Activated CD8-positive, alpha-beta T cell treated with anti-CD3 and anti-CD28 coated beads, Interleukin-2, amount 10 ng/mL, durations not matched to agents 7 days and 5 days (primary cell): Measurements from ENCODE around the gene NDUFS3. TPM values are rescaled to one million over a fixed set of nuclear protein-coding genes. Genes with fewer than 3 reads are reported as not detected.
"Not testable (repeated sequence)": the region's sequence is repeated elsewhere in the genome, so short reads cannot be mapped to it uniquely, and the experiment has no call there.

Experiments
- ATAC-seq: fragments of 150-1000 bp; cut with Tn5 transposase; one replicate; pipeline ENCODE4 v1.10.0; 2021; ENCODE audit warnings: moderate library complexity
- CTCF ChIA-PET: fragments of 350-600 bp; sonication (Branson Sonifier 250); formaldehyde crosslinking; loops from one replicate; lab custom pipeline; 2021; ENCODE audit warnings: antibody characterized with exemption; lab: Charles Lee
- POLR2A ChIA-PET: fragments of 350-600 bp; sonication (Branson Sonifier 250); formaldehyde crosslinking; loops from one replicate; lab custom pipeline; 2021; ENCODE audit warnings: antibody characterized with exemption; lab: Charles Lee
- DNase-seq: peaks from one replicate; pipeline ENCODE4 v3.0.0-alpha.2; 2020
- H3K27ac Mint-ChIP-seq: one replicate; pipeline ENCODE4 v1.8.0; 2021; ENCODE audit warnings: mild to moderate bottlenecking, mixed read lengths
- H3K27me3 Mint-ChIP-seq: one replicate; pipeline ENCODE4 v1.8.0; 2021; ENCODE audit warnings: low read depth, mixed read lengths
- H3K36me3 Mint-ChIP-seq: one replicate; pipeline ENCODE4 v1.8.0; 2021; ENCODE audit warnings: low read depth, mixed read lengths
- H3K4me1 Mint-ChIP-seq: one replicate; pipeline ENCODE4 v1.8.0; 2021; ENCODE audit warnings: low read depth, mixed read lengths
- H3K4me3 Mint-ChIP-seq: one replicate; pipeline ENCODE4 v1.8.0; 2021; ENCODE audit warnings: mild to moderate bottlenecking, mixed read lengths
- H3K9me3 Mint-ChIP-seq: one replicate; pipeline ENCODE4 v1.8.0; 2022; ENCODE audit warnings: mixed read lengths; ENCODE audit not compliant: insufficient read depth
- total RNA-seq, 2 experiments: library from RNA; stranded (reverse); gene quantifications; one replicate each; pipeline ENCODE4 v1.2.3, GENCODE V29; 2021

The NDUFS3 gene
- total RNA-seq, 2 experiments from 2014 or later = 114 to 121 TPM

- DNase-seq, H3K27me3 Mint-ChIP-seq, H3K4me3 Mint-ChIP-seq, ATAC-seq, POLR2A ChIA-PET, H3K27ac Mint-ChIP-seq, H3K36me3 Mint-ChIP-seq, H3K9me3 Mint-ChIP-seq: not testable (repeated sequence)
- CTCF ChIA-PET = interaction anchor here (1.1 kb wide), 1 partner anchor 9 kb away, joined by 4 read pairs; no protein-coding TSS in a partner anchor
- H3K4me1 Mint-ChIP-seq = peaks cover 24% of the 10 kb centered on the region
Measured at GRCh38 chr11:47562393-47562792, 16.5 kb upstream of the NDUFS3 start.

DNA sequence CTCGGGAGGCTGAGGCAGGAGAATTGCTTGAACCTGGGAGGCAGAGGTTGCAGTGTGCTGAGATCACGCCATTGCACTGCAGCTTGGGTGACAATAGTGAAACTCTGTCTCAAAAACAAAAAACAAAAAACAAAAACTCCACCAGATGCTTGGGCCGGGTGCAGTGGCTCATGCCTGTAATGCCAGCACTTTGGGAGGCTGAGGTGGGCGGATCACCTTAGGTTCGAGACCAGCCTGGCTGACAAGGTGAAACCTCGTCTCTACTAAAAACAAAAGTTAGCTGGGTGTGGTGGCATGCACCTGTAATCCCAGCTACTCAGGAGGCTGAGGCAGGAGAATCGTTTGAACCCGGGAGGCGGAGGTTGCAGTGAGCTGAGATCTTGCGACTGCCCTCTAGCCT lies 14.5 kb upstream of the NDUFS3 start:
- H3K27me3 Mint-ChIP-seq, H3K27ac Mint-ChIP-seq, H3K9me3 Mint-ChIP-seq, DNase-seq, H3K36me3 Mint-ChIP-seq, ATAC-seq: not testable (repeated sequence)
- POLR2A ChIA-PET = interaction anchor here (1.3 to 4.3 kb wide), 5 partner anchors 9 to 24 kb away, joined by 3 to 33 read pairs (median 6); partner anchors contain the start of genes CELF1, KBTBD4 and NDUFS3
- CTCF ChIA-PET = interaction anchor here (0.7 to 1.6 kb wide), 7 partner anchors 9 to 289 kb away, joined by 3 to 6 read pairs (median 3); partner anchors contain the start of gene CELF1
- Mint-ChIP-seq H3K4me3 (peak overlapping the region; percentile 48), H3K4me1 (peaks cover 24% of the 10 kb centered on the region)

DNA sequence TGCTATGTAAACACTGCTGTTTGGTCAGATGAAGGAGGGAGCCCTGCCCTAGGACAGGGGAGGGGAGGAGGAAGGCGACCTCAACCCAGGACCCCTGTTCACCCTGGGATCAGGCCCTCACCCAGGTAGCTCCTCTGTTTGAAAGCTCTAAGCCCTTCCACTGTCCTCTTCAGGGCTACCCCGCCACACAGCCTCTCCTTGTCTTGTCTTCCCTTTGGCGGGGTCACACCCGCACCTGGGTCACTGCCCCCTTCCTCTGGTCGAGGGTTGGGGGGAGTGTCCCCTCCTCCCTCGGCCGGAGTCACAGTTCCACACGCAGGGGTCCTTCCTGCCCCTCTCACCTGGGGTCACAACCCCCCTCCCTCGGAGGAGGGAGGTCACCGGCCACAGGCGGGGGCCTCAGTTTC lies 13.9 kb upstream of the NDUFS3 start:
- CTCF ChIA-PET = interaction anchor here (0.7 to 1.6 kb wide), 7 partner anchors 10 to 288 kb away, joined by 3 to 6 read pairs (median 4); partner anchors contain the start of gene CELF1
- H3K36me3 Mint-ChIP-seq = peaks cover 10% of the 10 kb centered on the region
- no peaks in the 10 kb centered on the region for H3K9me3 Mint-ChIP-seq
- DNase-seq (no peak), ATAC-seq (no peak)
- H3K27ac Mint-ChIP-seq = peak overlapping the region; percentile 86
- POLR2A ChIA-PET = interaction anchor here (1.0 to 4.3 kb wide), 8 partner anchors 9 to 75 kb away, joined by 3 to 33 read pairs (median 4); partner anchors contain the start of genes CELF1, KBTBD4 and NDUFS3
- peak overlapping the region; percentile 81 for H3K4me3 Mint-ChIP-seq
- H3K4me1 Mint-ChIP-seq = peaks cover 24% of the 10 kb centered on the region
- no peaks in the 10 kb centered on the region for H3K27me3 Mint-ChIP-seq

DNA sequence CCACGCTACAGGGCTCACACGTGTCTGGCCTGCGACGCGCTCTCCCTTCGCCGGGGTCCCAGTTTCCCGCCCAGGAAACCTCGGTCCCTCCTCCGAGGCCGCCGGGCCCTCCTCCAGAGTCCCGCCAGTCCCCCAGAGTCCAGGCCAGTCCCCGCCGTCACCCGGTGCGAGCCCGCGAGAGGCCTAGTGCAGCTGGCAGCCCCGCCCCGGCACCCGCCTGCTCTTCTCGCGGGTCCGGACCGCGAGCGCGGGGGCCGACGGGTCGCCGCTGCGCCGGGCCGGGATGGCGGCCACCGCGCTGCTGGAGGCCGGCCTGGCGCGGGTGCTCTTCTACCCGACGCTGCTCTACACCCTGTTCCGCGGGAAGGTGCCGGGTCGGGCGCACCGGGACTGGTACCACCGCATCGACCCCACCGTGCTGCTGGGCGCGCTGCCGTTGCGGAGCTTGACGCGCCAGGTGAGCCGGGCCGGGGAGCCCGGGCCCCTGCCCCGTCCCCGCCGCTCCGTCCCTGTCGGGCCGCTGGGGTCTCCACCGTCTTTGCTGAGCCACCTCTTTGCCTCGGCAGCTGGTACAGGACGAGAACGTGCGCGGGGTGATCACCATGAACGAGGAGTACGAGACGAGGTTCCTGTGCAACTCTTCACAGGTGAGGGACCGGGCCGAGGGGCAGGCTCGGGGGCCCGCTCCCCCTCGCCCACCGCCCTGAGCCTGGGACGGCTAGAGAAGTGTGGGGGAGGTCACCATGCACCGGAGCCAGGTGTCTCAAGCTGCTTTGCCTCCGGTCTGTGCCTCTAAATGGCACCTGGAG lies 13.3 kb upstream of the NDUFS3 start, which contains the start of gene PTPMT1:
PTPMT1 (plus strand) TSS at position 260 of the 809 bp plus-strand sequence; CDS start at position 284, 24 bp downstream.
- ATAC-seq (peak; percentile 95), DNase-seq (peak; percentile 74)
- Mint-ChIP-seq H3K36me3 (peaks cover 13% of the 10 kb centered on the region), H3K4me3 (peak within 1 kb of the TSS; percentile 81), H3K9me3 (no peaks in the 10 kb centered on the region), H3K4me1 (peaks cover 24% of the 10 kb centered on the region), H3K27me3 (no peaks in the 10 kb centered on the region), H3K27ac (peak within 1 kb of the TSS; percentile 86)
- CTCF ChIA-PET = interaction anchor here (0.7 to 1.9 kb wide), 6 partner anchors 10 to 52 kb away, joined by 3 to 6 read pairs (median 4); partner anchors contain the start of gene CELF1
- POLR2A ChIA-PET = interaction anchor here (0.6 to 4.3 kb wide), 10 partner anchors 8 to 764 kb away, joined by 3 to 33 read pairs (median 4); partner anchors contain the start of genes CELF1, KBTBD4 and NDUFS3

DNA sequence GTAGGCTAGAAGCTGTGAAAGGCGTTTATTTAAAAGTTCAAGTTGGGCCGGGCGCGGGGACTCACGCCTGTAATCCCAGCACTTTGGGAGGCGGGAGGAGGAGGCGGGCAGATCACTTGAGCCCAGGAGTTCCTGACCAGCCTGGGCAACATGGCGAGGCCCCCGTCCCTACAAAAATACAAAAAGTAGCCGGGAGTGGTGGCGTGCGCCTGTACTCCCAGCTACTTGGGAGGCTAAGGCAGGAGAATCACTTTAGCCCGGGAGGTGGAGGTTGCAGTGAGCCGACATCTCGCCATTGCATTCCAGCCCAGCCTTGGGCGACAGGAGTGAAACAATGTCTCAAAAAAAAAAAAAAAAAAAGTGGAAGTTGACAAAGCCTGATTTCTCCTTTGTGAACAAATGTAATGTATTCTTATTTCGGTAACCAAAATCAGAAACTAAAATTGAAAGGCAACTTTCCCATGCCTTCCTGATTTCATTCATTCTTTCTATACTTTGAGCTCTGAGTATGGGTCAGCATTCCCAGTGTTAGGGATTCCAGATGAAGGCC lies 12.7 kb upstream of the NDUFS3 start:
- no peak for ATAC-seq
- H3K27me3 Mint-ChIP-seq = no peaks in the 10 kb centered on the region
- CTCF ChIA-PET = interaction anchor here (1.3 to 1.9 kb wide), 3 partner anchors 13 to 51 kb away, joined by 3 to 6 read pairs (median 4); partner anchors contain the start of gene CELF1

DNA sequence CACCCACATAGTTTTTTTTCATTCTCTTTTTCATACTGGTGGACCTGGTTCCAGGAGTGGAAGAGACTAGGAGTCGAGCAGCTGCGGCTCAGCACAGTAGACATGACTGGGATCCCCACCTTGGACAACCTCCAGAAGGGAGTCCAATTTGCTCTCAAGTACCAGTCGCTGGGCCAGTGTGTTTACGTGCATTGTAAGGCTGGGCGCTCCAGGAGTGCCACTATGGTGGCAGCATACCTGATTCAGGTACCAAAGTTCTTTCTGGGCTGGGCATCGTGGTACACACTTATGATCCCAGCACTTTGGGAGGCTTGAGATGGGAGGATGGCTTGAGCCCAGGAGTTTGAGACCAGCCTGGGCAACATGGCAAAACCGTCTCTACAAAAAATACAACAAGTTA lies 9.2 kb upstream of the NDUFS3 start:
- POLR2A ChIA-PET = no interaction called here
- no peak for DNase-seq
- Mint-ChIP-seq H3K36me3 (peaks cover 48% of the 10 kb centered on the region), H3K4me1 (peaks cover 15% of the 10 kb centered on the region), H3K27me3 (no peaks in the 10 kb centered on the region), H3K9me3 (no peaks in the 10 kb centered on the region), H3K4me3 (no peak overlapping the region), H3K27ac (no peak overlapping the region)
- no peak for ATAC-seq
- CTCF ChIA-PET = interaction anchor here (0.9 kb wide), 1 partner anchor 17 kb away, joined by 3 read pairs; the partner anchor contains the start of gene CELF1

More for the DNA sequence above, 12.7 kb upstream of the NDUFS3 start:
- peaks cover 24% of the 10 kb centered on the region for H3K4me1 Mint-ChIP-seq
- peak overlapping the region; percentile 83 for H3K27ac Mint-ChIP-seq
- H3K9me3 Mint-ChIP-seq = no peaks in the 10 kb centered on the region
- peaks cover 18% of the 10 kb centered on the region for H3K36me3 Mint-ChIP-seq
- no peak for DNase-seq
- POLR2A ChIA-PET = interaction anchor here (0.6 to 4.3 kb wide), 6 partner anchors 11 to 765 kb away, joined by 3 to 33 read pairs (median 4); partner anchors contain the start of genes CELF1, DDB2, KBTBD4 and NDUFS3
- peak overlapping the region; percentile 81 for H3K4me3 Mint-ChIP-seq

GRCh38 chr11:47570651-47571356 lies 8.1 kb upstream of the NDUFS3 start:
- H3K36me3 Mint-ChIP-seq = peaks cover 56% of the 10 kb centered on the region

GRCh38 chr11:47571357-47571729 lies 7.5 kb upstream of the NDUFS3 start:
- no peak for DNase-seq
- ChIA-PET POLR2A (no interaction called here), CTCF (interaction anchor here (1.0 kb wide), 1 partner anchor 18 kb away, joined by 3 read pairs; the partner anchor contains the start of gene CELF1)
- ATAC-seq = no peak
- Mint-ChIP-seq H3K4me1 (peaks cover 8% of the 10 kb centered on the region), H3K4me3 (no peak overlapping the region), H3K36me3 (peaks cover 59% of the 10 kb centered on the region), H3K9me3 (no peaks in the 10 kb centered on the region), H3K27ac (no peak overlapping the region), H3K27me3 (no peaks in the 10 kb centered on the region)

More at GRCh38 chr11:47570651-47571356, 8.1 kb upstream of the NDUFS3 start:
- ChIA-PET POLR2A (no interaction called here), CTCF (interaction anchor here (0.9 to 1.0 kb wide), 2 partner anchors 18 kb away, joined by 3 read pairs; partner anchors contain the start of gene CELF1)
- no peaks in the 10 kb centered on the region for H3K9me3 Mint-ChIP-seq
- no peak overlapping the region for H3K4me3 Mint-ChIP-seq
- DNase-seq = no peak
- H3K4me1 Mint-ChIP-seq = peaks cover 12% of the 10 kb centered on the region
- no peak for ATAC-seq
- no peak overlapping the region for H3K27ac Mint-ChIP-seq
- H3K27me3 Mint-ChIP-seq = no peaks in the 10 kb centered on the region

DNA sequence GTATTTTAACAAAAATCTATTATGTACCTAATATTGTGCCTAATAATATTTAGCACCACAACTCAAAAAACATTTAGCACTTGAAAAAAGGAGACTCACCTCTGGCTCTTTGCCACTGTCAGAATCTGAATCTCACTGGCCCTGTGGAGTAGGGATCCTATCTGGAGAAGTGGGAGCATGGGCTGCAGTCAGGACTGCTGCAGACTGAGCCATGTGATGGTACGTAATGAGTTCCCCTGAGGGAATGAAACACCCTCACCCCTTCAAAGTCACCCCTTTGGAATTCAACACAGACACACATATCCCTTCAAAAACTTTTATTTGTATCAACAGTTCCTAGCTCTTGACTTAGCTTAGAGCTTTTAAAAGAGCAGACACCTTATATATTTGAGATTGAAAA lies 7.0 kb upstream of the NDUFS3 start:
- peaks cover 5% of the 10 kb centered on the region for H3K4me1 Mint-ChIP-seq
- POLR2A ChIA-PET = no interaction called here
- peaks cover 64% of the 10 kb centered on the region for H3K36me3 Mint-ChIP-seq
- CTCF ChIA-PET = interaction anchor here (1.0 kb wide), 1 partner anchor 19 kb away, joined by 3 read pairs; the partner anchor contains the start of gene CELF1
- no peak overlapping the region for H3K27ac Mint-ChIP-seq
- ATAC-seq = no peak
- no peaks in the 10 kb centered on the region for H3K27me3 Mint-ChIP-seq
- H3K9me3 Mint-ChIP-seq = no peaks in the 10 kb centered on the region
- DNase-seq = no peak
- no peak overlapping the region for H3K4me3 Mint-ChIP-seq

DNA sequence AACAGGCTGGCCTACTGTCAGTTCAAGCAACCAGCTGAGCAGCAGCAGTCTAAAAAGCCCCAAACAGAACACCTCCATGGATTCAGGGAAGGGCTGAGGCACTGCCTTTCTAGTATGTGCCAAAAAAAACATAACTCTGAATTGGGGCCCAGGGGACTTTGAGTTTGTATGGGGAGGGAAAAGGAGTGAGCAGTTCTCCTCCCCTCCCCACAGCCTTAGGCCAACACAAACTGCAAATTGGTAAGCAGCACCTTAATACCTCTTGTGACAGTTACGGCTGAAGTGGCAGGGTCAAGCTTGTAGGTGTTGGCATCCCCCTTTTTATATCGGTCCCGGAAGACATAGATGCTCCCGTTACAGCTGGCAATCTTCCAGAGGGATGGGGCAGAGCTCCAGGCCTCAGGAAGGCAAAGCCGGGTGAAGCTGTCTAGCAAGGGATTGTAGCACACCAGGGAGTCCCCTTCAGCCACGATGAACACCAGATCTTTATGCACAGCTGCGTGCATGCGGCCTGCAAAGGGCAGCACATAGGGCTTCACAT lies 6.1 kb upstream of the NDUFS3 start:
- no peak for ATAC-seq
- no peaks in the 10 kb centered on the region for H3K27me3 Mint-ChIP-seq
- H3K27ac Mint-ChIP-seq = no peak overlapping the region
- peaks cover 70% of the 10 kb centered on the region for H3K36me3 Mint-ChIP-seq
- ChIA-PET POLR2A (interaction anchor here (1.4 kb wide), 1 partner anchor 8 kb away, joined by 6 read pairs; the partner anchor contains the start of gene PTPMT1), CTCF (no interaction called here)
- no peak overlapping the region for H3K4me3 Mint-ChIP-seq
- DNase-seq = no peak
- H3K9me3 Mint-ChIP-seq = no peaks in the 10 kb centered on the region
- peaks cover 13% of the 10 kb centered on the region for H3K4me1 Mint-ChIP-seq
